Posterior cingulate gyrus (tissue), 11 donors: ENCODE results near the gene EDAR.

Source experiments
- DNase-seq, 10 donors: peaks; one replicate each; pipeline versions ENCODE4 v3.0.0 to v3.0.0-alpha.2; 2020 to 2021; ENCODE audit warnings: mixed read lengths in 3 of 10
- intact Hi-C: fragments of 100-400 bp; cut with DNase I; formaldehyde crosslinking; loops from one replicate; pipeline ENCODE4 v1.15.1; 2023

Gene EDAR

GRCh38 chr2:109005686-109006204, 16.7 kb upstream of the EDAR start:
- DNase-seq, result peak in 3 of 10 donors; percentile 26 to 48 (median 39)
- intact Hi-C loops, result no loop called here

- no peak for DNase-seq
- intact Hi-C loops, result no loop called here
These were observed 12.2 kb upstream of the EDAR start for GRCh38 chr2:109001201-109001600.

- intact Hi-C loops, result no loop called here
- DNase-seq, result no peak
These were observed 11.7 kb upstream of the EDAR start for GRCh38 chr2:109000738-109001137.

- intact Hi-C loops, result no loop called here
- no peak for DNase-seq
These were observed 9.9 kb upstream of the EDAR start for GRCh38 chr2:108998911-108999310.

DNA sequence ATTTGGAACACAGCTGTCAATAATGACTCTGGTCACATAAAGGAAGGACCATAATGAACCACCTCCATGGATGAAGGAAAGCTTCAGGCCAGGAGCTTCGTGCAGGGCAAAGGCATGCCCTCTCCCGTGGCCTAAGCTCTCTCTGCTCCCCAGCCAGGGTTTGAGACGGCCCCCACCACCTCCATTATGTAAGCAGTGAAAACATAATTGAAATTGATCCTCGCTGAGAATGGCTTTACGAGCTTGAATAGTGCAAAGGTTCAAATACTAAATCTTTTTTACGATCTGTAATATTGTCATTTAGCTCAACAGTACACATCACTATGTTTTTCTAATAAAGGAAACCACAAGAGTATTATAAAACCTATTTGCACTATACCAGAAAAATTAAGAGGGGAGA, 5.2 kb upstream of the EDAR start:
- DNase-seq, result no peak
- intact Hi-C loops, result no loop called here

GRCh38 chr2:108993095-108993937, 4.3 kb upstream of the EDAR start:
- no peak for DNase-seq
- intact Hi-C loops, result no loop called here

GRCh38 chr2:108988076-108988795, 784 bp downstream of the EDAR start:
- DNase-seq, result no peak
- intact Hi-C loops, result no loop called here

GRCh38 chr2:108986916-108987510, 2.0 kb downstream of the EDAR start:
- no peak for DNase-seq
- intact Hi-C loops, result no loop called here

DNA sequence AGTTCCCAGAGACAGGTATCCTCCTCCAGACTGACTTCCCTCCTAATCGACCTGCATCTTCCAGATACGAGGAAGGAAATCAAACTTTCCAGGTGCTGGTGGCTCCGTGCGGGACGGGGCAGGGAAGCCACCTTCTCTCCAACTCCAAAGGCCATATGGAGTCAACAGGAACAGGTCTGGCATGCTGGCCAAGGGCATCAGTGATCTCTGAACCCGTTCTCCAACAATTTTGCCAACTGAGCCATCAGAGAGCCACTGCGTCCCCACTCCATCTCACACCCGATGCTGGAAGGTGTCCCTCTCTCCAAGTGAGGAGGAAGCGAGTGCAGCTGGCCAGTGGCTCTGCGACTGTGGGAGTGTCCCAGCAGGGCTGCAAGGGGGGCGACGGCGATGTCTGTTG, 5.4 kb downstream of the EDAR start:
- DNase-seq, result no peak
- intact Hi-C loops, result no loop called here

DNA sequence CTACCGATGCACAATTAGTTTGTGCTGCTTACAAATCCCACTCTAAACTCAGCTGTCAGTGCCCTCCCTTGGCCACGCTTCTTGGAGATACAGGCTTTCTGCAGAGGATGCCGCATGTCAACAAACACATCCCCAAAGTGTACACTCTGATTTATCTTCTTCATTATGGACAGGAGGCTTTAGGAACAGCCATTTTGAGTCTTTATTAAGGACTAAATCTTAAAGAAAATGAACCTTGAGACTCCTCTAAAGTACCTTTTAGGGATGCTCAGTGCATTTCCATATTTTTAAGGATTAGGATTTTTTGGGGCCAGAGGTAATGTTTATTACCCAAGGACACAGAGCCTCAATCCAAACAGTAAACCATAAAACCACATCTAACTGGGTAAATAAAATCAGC, 6.0 kb downstream of the EDAR start:
- no peak for DNase-seq
- intact Hi-C loops, result no loop called here

DNA sequence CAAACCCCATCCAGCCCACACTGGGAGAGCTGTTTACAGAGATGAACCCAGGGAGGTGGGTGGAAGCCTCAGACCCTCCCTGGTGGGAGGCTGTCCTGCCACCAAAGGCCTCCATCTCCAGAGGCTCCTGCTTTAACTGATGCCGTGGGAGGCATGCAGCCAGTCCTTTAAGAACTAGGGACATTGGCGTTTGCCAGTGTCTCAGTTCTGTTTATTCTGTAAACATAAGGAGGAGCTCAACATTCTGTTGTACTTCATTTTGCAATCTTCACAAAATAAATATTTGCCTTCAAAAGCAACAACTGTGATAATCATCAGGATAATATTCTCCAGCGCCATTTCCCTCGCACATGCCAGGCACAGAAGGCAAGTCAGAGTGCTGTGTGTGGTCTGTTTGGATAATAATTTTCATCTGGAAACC, 6.8 kb downstream of the EDAR start:
- intact Hi-C loops, result no loop called here
- no peak for DNase-seq

GRCh38 chr2:108981846-108982245, 7.2 kb downstream of the EDAR start:
- no peak for DNase-seq
- intact Hi-C loops, result no loop called here

GRCh38 chr2:108980076-108980475, 8.9 kb downstream of the EDAR start:
- DNase-seq, result no peak
- intact Hi-C loops, result no loop called here

DNA sequence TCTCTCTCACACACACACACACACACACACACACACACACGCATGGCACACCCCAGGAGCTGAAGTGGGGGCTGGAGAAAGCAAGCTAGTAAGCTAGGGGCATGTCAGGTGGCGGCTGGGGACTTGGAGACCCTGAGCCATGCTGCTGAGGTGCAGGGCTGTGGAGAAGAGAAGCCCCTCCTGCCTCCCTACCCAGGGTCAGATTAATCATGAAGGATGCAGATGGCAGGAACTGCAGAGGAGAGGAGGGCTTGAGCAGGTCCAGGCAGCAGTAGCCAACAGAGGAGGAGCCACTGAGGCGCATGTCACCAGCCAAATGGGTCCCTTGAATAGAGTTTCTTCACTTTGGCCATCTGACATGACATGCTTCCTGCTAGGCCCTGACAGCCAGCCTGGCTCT, 9.6 kb downstream of the EDAR start:
- no peak for DNase-seq
- intact Hi-C loops, result no loop called here

DNA sequence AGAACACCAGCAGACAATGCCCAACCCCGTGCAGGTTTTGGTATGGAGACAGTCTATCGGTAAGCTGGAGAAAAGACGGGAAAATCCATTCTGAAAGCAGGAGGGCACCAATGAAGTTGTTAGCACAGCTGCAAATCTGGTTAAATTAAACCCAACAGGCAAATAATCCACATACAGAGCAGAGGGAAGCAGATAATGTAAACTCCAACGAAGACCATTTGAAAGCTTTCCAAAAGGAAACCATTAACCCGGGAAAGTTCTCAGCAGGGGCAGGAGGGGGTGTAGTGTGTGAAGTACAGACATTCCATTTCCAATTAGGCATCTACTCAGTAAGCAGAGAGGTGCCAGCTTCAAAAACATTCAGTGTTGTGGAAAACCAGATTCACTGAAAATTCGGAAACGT, 10.3 kb downstream of the EDAR start:
- intact Hi-C loops, result no loop called here
- no peak for DNase-seq

GRCh38 chr2:108975613-108976435, 13.2 kb downstream of the EDAR start:
- intact Hi-C loops, result no loop called here
- no peak for DNase-seq

DNA sequence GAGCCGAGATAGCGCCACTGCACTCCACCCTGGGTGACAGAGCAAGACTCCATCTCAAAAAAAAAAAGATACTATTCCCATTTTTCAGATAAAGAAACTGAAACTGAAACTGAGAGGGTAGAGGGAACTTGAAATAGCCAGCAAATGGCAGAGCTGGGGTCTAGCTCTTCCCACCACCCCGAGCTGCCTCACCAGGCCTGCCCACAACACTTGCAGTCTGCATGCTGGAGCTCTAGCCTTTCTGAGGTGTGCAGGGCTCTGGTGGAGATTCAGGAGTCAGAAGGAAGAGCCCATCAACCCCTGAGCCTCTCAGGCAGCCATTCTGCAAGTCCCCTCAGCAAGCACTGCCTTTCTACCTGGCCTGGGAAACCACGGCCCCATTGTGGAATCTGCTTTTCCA, 14.3 kb downstream of the EDAR start:
- intact Hi-C loops, result no loop called here
- no peak for DNase-seq

- intact Hi-C loops, result no loop called here
- DNase-seq, result no peak
These were observed 16.4 kb downstream of the EDAR start for GRCh38 chr2:108972663-108973062.

DNA sequence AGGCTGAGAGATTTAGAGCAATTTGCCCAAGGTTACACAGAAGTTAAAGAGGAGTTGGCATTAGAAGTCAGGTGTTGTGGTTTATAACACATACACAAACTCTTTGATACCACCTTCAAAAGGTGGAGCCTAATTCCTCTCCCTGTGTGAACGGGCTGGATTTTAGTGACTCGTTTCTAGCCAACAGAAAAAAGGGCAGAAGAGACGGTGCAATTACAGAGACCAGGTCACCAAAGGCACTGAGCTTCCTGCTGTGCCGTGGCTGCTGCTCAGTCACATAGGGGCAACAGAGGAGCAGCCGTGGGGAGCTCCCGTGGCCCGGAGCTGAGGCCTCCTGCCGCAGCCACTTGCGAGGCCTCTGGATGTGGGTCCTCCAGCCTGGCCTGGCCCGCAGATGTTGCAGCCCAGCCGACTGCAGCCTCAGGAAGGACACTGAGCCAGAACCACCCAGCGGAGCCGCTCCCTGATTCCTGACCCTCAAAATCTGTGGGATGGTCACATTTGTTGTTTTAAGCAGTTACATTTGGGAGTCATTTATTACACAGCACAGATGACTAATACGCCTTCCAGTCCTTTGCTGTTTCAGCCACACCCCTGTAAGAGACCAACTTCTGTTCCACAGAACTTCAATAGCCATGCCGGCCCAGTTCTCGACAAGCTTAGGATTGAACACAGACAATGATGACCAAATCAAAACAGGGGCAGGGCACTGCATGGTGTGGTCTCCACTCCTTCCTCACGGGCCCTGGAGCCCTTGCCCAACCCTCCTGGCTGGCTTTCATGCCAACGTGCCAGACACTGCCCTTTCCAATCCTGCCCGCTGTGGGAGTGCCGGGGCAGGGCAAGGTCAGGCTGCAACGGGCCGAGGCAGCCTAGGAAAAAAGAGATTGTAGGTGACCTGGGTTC, 17.1 kb downstream of the EDAR start:
- intact Hi-C loops, result no loop called here
- no peak for DNase-seq

DNA sequence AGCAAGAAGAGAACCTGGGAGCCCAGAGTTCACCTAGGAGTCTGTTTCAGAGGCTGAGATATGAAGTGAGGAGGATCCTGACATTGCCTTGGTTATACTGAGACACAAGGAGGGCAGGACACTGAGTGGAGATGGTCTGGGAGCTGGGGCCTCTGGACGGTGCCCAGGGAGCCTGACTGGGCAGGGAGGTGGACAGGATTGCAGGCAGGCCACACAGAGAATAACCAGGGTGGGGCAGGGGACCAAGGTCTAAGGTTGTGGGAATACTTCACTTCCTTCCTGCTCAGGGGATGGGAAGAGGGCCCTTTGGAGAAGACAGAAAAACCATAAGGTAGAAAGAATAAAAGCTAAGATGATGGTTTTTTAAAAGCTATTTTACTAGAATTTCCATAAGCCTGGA, 18.7 kb downstream of the EDAR start:
- intact Hi-C loops, result no loop called here
- DNase-seq, result no peak
